H9 (cell line): ENCODE data around the gene CRYBB1. TPM values are rescaled to one million over a fixed set of nuclear protein-coding genes. Genes with fewer than 3 reads are reported as not detected.

Experiments
- DNase-seq: peaks from one replicate; pipeline ENCODE4 v3.0.0-alpha.2; 2017
- H2AFZ ChIP-seq: one replicate; pipeline ENCODE4 v1.6.1; 2013; ENCODE audit warnings: mild to moderate bottlenecking, low read length, control low read depth, moderate library complexity
- H2AK5ac ChIP-seq: 2 replicates; pipeline ENCODE4 v1.6.1; 2013; ENCODE audit warnings: low read length, control low read depth, mixed read lengths; ENCODE audit not compliant: insufficient read length
- H2BK120ac ChIP-seq: one replicate; pipeline ENCODE4 v1.6.1; 2013; ENCODE audit warnings: low read depth, mild to moderate bottlenecking, low read length, control low read depth, inconsistent platforms; ENCODE audit not compliant: poor library complexity, severe bottlenecking
- H2BK12ac ChIP-seq: 2 replicates; pipeline ENCODE4 v1.6.1; 2013; ENCODE audit warnings: low read length, control low read depth, mixed read lengths, low read depth; ENCODE audit not compliant: insufficient read length
- H2BK15ac ChIP-seq: 2 replicates; pipeline ENCODE4 v1.6.1; 2013; ENCODE audit warnings: low read depth, low read length, control low read depth
- H2BK20ac ChIP-seq: one replicate; pipeline ENCODE4 v1.6.1; 2013; ENCODE audit warnings: low read depth, mild to moderate bottlenecking, low read length, control low read depth, inconsistent platforms; ENCODE audit not compliant: poor library complexity, severe bottlenecking
- H2BK5ac ChIP-seq: 2 replicates; pipeline ENCODE4 v1.6.1; 2013; ENCODE audit warnings: low read length, control low read depth, mixed read lengths; ENCODE audit not compliant: insufficient read length
- H3K14ac ChIP-seq: 2 replicates; pipeline ENCODE4 v1.6.1; 2013; ENCODE audit warnings: low read length, control low read depth; ENCODE audit not compliant: insufficient read depth
- H3K18ac ChIP-seq: 2 replicates; pipeline ENCODE4 v1.6.1; 2013; ENCODE audit warnings: low read depth, mild to moderate bottlenecking, mixed read lengths, low read length, control low read depth; ENCODE audit not compliant: insufficient read length
- H3K23ac ChIP-seq: 2 replicates; pipeline ENCODE4 v1.6.1; 2013; ENCODE audit warnings: low read length, control low read depth, mixed read lengths, low read depth; ENCODE audit not compliant: insufficient read length
- H3K23me2 ChIP-seq: 2 replicates; pipeline ENCODE4 v1.6.1; 2013; ENCODE audit warnings: low read depth, mild to moderate bottlenecking, mixed read lengths, low read length, control low read depth; ENCODE audit not compliant: insufficient read length, poor library complexity, severe bottlenecking
- H3K27ac ChIP-seq: 2 replicates; pipeline ENCODE4 v1.5.1; 2013; ENCODE audit warnings: low read length, control low read depth, mixed read lengths, low read depth; ENCODE audit not compliant: insufficient read length
- H3K27me3 ChIP-seq: 2 replicates; pipeline ENCODE4 v1.6.1; 2013; ENCODE audit warnings: low read length, control low read depth, inconsistent platforms; ENCODE audit not compliant: insufficient read depth
- H3K4ac ChIP-seq: 2 replicates; pipeline ENCODE4 v1.6.1; 2013; ENCODE audit warnings: low read depth, mild to moderate bottlenecking, control low read depth, inconsistent platforms, low read length, moderate library complexity
- H3K4me1 ChIP-seq: 2 replicates; pipeline ENCODE4 v1.6.1; 2013; ENCODE audit warnings: low read length, control low read depth, inconsistent platforms; ENCODE audit not compliant: insufficient read depth
- H3K4me2 ChIP-seq: 2 replicates; pipeline ENCODE4 v1.6.1; 2013; ENCODE audit warnings: low read length, control low read depth, mixed read lengths; ENCODE audit not compliant: insufficient read length, insufficient read depth
- H3K56ac ChIP-seq: 2 replicates; pipeline ENCODE4 v1.6.1; 2013; ENCODE audit warnings: low read depth, mild to moderate bottlenecking, mixed read lengths, low read length, control low read depth; ENCODE audit not compliant: insufficient read length
- H3K79me1 ChIP-seq: 2 replicates; pipeline ENCODE4 v1.6.1; 2013; ENCODE audit warnings: low read depth, mild to moderate bottlenecking, moderate library complexity, low read length, control low read depth, inconsistent platforms; ENCODE audit not compliant: insufficient read depth, poor library complexity, severe bottlenecking
- H3K79me2 ChIP-seq: 2 replicates; pipeline ENCODE4 v1.6.1; 2013; ENCODE audit warnings: low read length, control low read depth, inconsistent platforms; ENCODE audit not compliant: insufficient read depth
- H3K9ac ChIP-seq: 2 replicates; pipeline ENCODE4 v1.6.1; 2013; ENCODE audit warnings: low read length, control low read depth, mixed read lengths; ENCODE audit not compliant: insufficient read length; ENCODE audit errors: extremely low read depth
- H3K9me3 ChIP-seq: one replicate; pipeline ENCODE4 v1.6.1; 2013; ENCODE audit warnings: low read depth, low read length, inconsistent platforms; ENCODE audit not compliant: control insufficient read depth
- H3T11ph ChIP-seq: one replicate; pipeline ENCODE4 v1.6.1; 2013; ENCODE audit warnings: mild to moderate bottlenecking, low read length, control low read depth, inconsistent platforms
- H4K20me1 ChIP-seq: one replicate; pipeline ENCODE4 v1.6.1; 2013; ENCODE audit not compliant: control insufficient read depth, insufficient read length, insufficient read depth
- H4K5ac ChIP-seq: 2 replicates; pipeline ENCODE4 v1.6.1; 2013; ENCODE audit warnings: low read depth, mild to moderate bottlenecking, mixed read lengths, low read length, control low read depth; ENCODE audit not compliant: insufficient read length
- H4K8ac ChIP-seq: replicated peaks from 2 replicates; pipeline ENCODE4 v1.6.1; 2013; ENCODE audit warnings: low read length, control low read depth, mixed read lengths, low read depth; ENCODE audit not compliant: insufficient read length
- H4K91ac ChIP-seq: 2 replicates; pipeline ENCODE4 v1.6.1; 2013; ENCODE audit warnings: low read depth, mild to moderate bottlenecking, moderate library complexity, mixed read lengths, low read length, control low read depth; ENCODE audit not compliant: insufficient read length
- H3K27ac Mint-ChIP-seq, 3 experiments: 2 replicates in 2 of 3; 3 replicates in 1 of 3; pipeline ENCODE4 v1.8.0; 2020 to 2021; ENCODE audit warnings: mixed read lengths in 3 of 3, mild to moderate bottlenecking in 1 of 3, moderate library complexity in 1 of 3
- H3K27me3 Mint-ChIP-seq: 2 replicates; pipeline ENCODE4 v1.8.0; 2021; ENCODE audit warnings: low read depth, mild to moderate bottlenecking, moderate library complexity, mixed read lengths
- H3K36me3 Mint-ChIP-seq, 3 experiments: 2 replicates in 2 of 3; 3 replicates in 1 of 3; pipeline ENCODE4 v1.8.0; 2020 to 2021; ENCODE audit warnings: low read depth in 3 of 3, mixed read lengths in 3 of 3; ENCODE audit not compliant: insufficient read depth in 1 of 3
- H3K4me1 Mint-ChIP-seq, 2 experiments: 2 replicates each; pipeline ENCODE4 v1.8.0; 2020; ENCODE audit warnings: mixed read lengths in 2 of 2
- H3K4me3 Mint-ChIP-seq, 2 experiments: 2 replicates in 1 of 2; 3 replicates in 1 of 2; pipeline ENCODE4 v1.8.0; 2020 to 2021; ENCODE audit warnings: mild to moderate bottlenecking in 2 of 2, mixed read lengths in 2 of 2, moderate library complexity in 1 of 2
- H3K9me3 Mint-ChIP-seq, 2 experiments: 2 replicates in 1 of 2; 3 replicates in 1 of 2; pipeline ENCODE4 v1.8.0; 2020; ENCODE audit warnings: mild to moderate bottlenecking in 2 of 2, mixed read lengths in 2 of 2, moderate library complexity in 1 of 2
- WGBS: extraction: QIAGEN DNeasy Blood & Tissue Kit; methylation state at CpG from one replicate; pipeline ENCODE4 v1.1.7; 2013; ENCODE audit warnings: missing lambda C conversion rate, low lambda C conversion rate, mixed read lengths; ENCODE audit not compliant: insufficient read length; ENCODE audit errors: extremely low coverage; 5-methylcytosine and 5-hydroxymethylcytosine counted together
- total RNA-seq: library from RNA; stranded (reverse); gene quantifications from 2 replicates; pipeline ENCODE4 v1.2.1, GENCODE V29; 2021
- TF ChIP-seq, protein P1 (sequence below): fragments of 200-600 bp; sonication (generic); conservative IDR thresholded peaks from 3 replicates; pipeline ENCODE4 v1.8.0; 2021; ENCODE audit warnings: antibody characterized with exemption, mild to moderate bottlenecking

CRYBB1 gene
- total RNA-seq, 1 experiment from 2014 or later, result 5.4 TPM

DNA sequence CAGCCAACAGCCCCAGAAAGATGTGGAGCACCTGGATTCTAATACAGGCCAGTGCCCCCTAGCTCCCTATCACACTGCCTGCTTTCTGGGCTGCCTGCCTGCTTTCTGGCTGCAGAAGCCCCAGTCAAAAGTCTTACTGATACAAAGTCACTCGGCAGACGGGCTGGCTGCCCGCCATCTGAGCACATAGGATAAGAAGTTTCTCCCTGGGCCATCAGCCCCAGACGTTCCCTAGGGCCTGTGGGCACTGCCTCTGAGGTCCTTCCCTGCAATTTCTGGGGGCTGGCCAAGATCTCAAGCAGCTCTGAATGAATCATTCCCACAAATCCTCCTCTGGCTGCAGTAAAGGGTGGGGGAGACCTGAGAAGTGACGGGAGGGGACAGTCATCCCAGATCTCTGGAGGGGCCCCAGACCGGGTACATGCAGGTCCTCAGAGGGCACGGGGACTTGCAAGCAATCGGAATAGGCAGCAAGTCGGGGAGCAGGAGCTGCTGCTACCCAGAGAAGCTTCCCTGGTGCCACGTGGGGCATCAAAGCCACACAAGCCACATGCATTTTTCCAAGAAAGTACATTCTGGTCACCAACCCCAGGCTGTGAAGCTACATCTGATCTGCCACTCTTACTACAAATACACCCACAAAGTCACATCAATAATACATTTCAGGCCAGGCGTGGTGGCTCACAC, 32.6 kb downstream of the CRYBB1 start:
- H3K14ac ChIP-seq, result no peak overlapping the region
- H3K4ac ChIP-seq, result no peak overlapping the region
- H4K20me1 ChIP-seq, result no peaks in the 10 kb centered on the region
- no peak for DNase-seq
- no peak overlapping the region for H3K56ac ChIP-seq
- no CpG with 5 or more reads among the region's 11 CpGs for WGBS
- peak overlapping the region in 1 of 2 experiments; percentile 62; a peak in 2 of 5 replicates for H3K4me3 Mint-ChIP-seq
- H3K9me3 ChIP-seq, result no peaks in the 10 kb centered on the region
- peaks cover 12% of the 10 kb centered on the region; the same call in 1 of the 2 replicates for H3K4me1 ChIP-seq
- no peak overlapping the region for H4K5ac ChIP-seq
- no peak overlapping the region for H3T11ph ChIP-seq
- no peak overlapping the region for H2BK15ac ChIP-seq
- peaks cover 58 to 69% of the 10 kb centered on the region in 2 experiments for H3K4me1 Mint-ChIP-seq
- H4K91ac ChIP-seq, result no peak overlapping the region
- H3K23me2 ChIP-seq, result no peaks in the 10 kb centered on the region
- peaks cover 35% of the 10 kb centered on the region; the same call in 1 of the 2 replicates for H3K79me2 ChIP-seq
- no peak overlapping the region for H2BK120ac ChIP-seq
- peak overlapping the region; percentile 51 to 87 (median 82); a peak in 6 of 7 replicates for H3K27ac Mint-ChIP-seq
- no peak overlapping the region for H2BK12ac ChIP-seq
- no peak overlapping the region for H2BK20ac ChIP-seq
- H3K79me1 ChIP-seq, result peaks cover 2% of the 10 kb centered on the region
- H3K23ac ChIP-seq, result no peak overlapping the region
- no peak overlapping the region for H2AFZ ChIP-seq
- TF ChIP-seq, protein P1, sequence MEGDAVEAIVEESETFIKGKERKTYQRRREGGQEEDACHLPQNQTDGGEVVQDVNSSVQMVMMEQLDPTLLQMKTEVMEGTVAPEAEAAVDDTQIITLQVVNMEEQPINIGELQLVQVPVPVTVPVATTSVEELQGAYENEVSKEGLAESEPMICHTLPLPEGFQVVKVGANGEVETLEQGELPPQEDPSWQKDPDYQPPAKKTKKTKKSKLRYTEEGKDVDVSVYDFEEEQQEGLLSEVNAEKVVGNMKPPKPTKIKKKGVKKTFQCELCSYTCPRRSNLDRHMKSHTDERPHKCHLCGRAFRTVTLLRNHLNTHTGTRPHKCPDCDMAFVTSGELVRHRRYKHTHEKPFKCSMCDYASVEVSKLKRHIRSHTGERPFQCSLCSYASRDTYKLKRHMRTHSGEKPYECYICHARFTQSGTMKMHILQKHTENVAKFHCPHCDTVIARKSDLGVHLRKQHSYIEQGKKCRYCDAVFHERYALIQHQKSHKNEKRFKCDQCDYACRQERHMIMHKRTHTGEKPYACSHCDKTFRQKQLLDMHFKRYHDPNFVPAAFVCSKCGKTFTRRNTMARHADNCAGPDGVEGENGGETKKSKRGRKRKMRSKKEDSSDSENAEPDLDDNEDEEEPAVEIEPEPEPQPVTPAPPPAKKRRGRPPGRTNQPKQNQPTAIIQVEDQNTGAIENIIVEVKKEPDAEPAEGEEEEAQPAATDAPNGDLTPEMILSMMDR, result peak; percentile 15; the same call in 1 of the 3 replicates
- H2AK5ac ChIP-seq, result no peak overlapping the region
- no peak overlapping the region for H3K18ac ChIP-seq
- no peak overlapping the region for H4K8ac ChIP-seq
- H3K9me3 Mint-ChIP-seq, result peaks cover 0 to 3% of the 10 kb centered on the region in 2 experiments; a peak in 2 of 5 replicates
- H3K27me3 Mint-ChIP-seq, result no peaks in the 10 kb centered on the region
- H3K27ac ChIP-seq, result no peak overlapping the region
- no peaks in the 10 kb centered on the region for H3K27me3 ChIP-seq
- no peak overlapping the region for H3K4me2 ChIP-seq
- H2BK5ac ChIP-seq, result no peak overlapping the region
- H3K36me3 Mint-ChIP-seq, result peaks cover 21 to 30% (median 28%) of the 10 kb centered on the region in 3 experiments
- no peak overlapping the region for H3K9ac ChIP-seq
